H9 (cell line): ENCODE measurements around the gene TENM4. TPM values are rescaled to one million over a fixed set of nuclear protein-coding genes. Genes with fewer than 3 reads are reported as not detected.

ENCODE experiments used
- DNase-seq: peaks from one replicate; pipeline ENCODE4 v3.0.0-alpha.2; 2017
- H2AFZ ChIP-seq: one replicate; pipeline ENCODE4 v1.6.1; 2013; ENCODE audit warnings: mild to moderate bottlenecking, low read length, control low read depth, moderate library complexity
- H2AK5ac ChIP-seq: 2 replicates; pipeline ENCODE4 v1.6.1; 2013; ENCODE audit warnings: low read length, control low read depth, mixed read lengths; ENCODE audit not compliant: insufficient read length
- H2BK120ac ChIP-seq: one replicate; pipeline ENCODE4 v1.6.1; 2013; ENCODE audit warnings: low read depth, mild to moderate bottlenecking, low read length, control low read depth, inconsistent platforms; ENCODE audit not compliant: poor library complexity, severe bottlenecking
- H2BK12ac ChIP-seq: 2 replicates; pipeline ENCODE4 v1.6.1; 2013; ENCODE audit warnings: low read length, control low read depth, mixed read lengths, low read depth; ENCODE audit not compliant: insufficient read length
- H2BK15ac ChIP-seq: 2 replicates; pipeline ENCODE4 v1.6.1; 2013; ENCODE audit warnings: low read depth, low read length, control low read depth
- H2BK20ac ChIP-seq: one replicate; pipeline ENCODE4 v1.6.1; 2013; ENCODE audit warnings: low read depth, mild to moderate bottlenecking, low read length, control low read depth, inconsistent platforms; ENCODE audit not compliant: poor library complexity, severe bottlenecking
- H2BK5ac ChIP-seq: 2 replicates; pipeline ENCODE4 v1.6.1; 2013; ENCODE audit warnings: low read length, control low read depth, mixed read lengths; ENCODE audit not compliant: insufficient read length
- H3K14ac ChIP-seq: 2 replicates; pipeline ENCODE4 v1.6.1; 2013; ENCODE audit warnings: low read length, control low read depth; ENCODE audit not compliant: insufficient read depth
- H3K18ac ChIP-seq: 2 replicates; pipeline ENCODE4 v1.6.1; 2013; ENCODE audit warnings: low read depth, mild to moderate bottlenecking, mixed read lengths, low read length, control low read depth; ENCODE audit not compliant: insufficient read length
- H3K23ac ChIP-seq: 2 replicates; pipeline ENCODE4 v1.6.1; 2013; ENCODE audit warnings: low read length, control low read depth, mixed read lengths, low read depth; ENCODE audit not compliant: insufficient read length
- H3K23me2 ChIP-seq: 2 replicates; pipeline ENCODE4 v1.6.1; 2013; ENCODE audit warnings: low read depth, mild to moderate bottlenecking, mixed read lengths, low read length, control low read depth; ENCODE audit not compliant: insufficient read length, poor library complexity, severe bottlenecking
- H3K27ac ChIP-seq: 2 replicates; pipeline ENCODE4 v1.5.1; 2013; ENCODE audit warnings: low read length, control low read depth, mixed read lengths, low read depth; ENCODE audit not compliant: insufficient read length
- H3K27me3 ChIP-seq: 2 replicates; pipeline ENCODE4 v1.6.1; 2013; ENCODE audit warnings: low read length, control low read depth, inconsistent platforms; ENCODE audit not compliant: insufficient read depth
- H3K4ac ChIP-seq: 2 replicates; pipeline ENCODE4 v1.6.1; 2013; ENCODE audit warnings: low read depth, mild to moderate bottlenecking, control low read depth, inconsistent platforms, low read length, moderate library complexity
- H3K4me1 ChIP-seq: 2 replicates; pipeline ENCODE4 v1.6.1; 2013; ENCODE audit warnings: low read length, control low read depth, inconsistent platforms; ENCODE audit not compliant: insufficient read depth
- H3K4me2 ChIP-seq: 2 replicates; pipeline ENCODE4 v1.6.1; 2013; ENCODE audit warnings: low read length, control low read depth, mixed read lengths; ENCODE audit not compliant: insufficient read length, insufficient read depth
- H3K56ac ChIP-seq: 2 replicates; pipeline ENCODE4 v1.6.1; 2013; ENCODE audit warnings: low read depth, mild to moderate bottlenecking, mixed read lengths, low read length, control low read depth; ENCODE audit not compliant: insufficient read length
- H3K79me1 ChIP-seq: 2 replicates; pipeline ENCODE4 v1.6.1; 2013; ENCODE audit warnings: low read depth, mild to moderate bottlenecking, moderate library complexity, low read length, control low read depth, inconsistent platforms; ENCODE audit not compliant: insufficient read depth, poor library complexity, severe bottlenecking
- H3K79me2 ChIP-seq: 2 replicates; pipeline ENCODE4 v1.6.1; 2013; ENCODE audit warnings: low read length, control low read depth, inconsistent platforms; ENCODE audit not compliant: insufficient read depth
- H3K9ac ChIP-seq: 2 replicates; pipeline ENCODE4 v1.6.1; 2013; ENCODE audit warnings: low read length, control low read depth, mixed read lengths; ENCODE audit not compliant: insufficient read length; ENCODE audit errors: extremely low read depth
- H3K9me3 ChIP-seq: one replicate; pipeline ENCODE4 v1.6.1; 2013; ENCODE audit warnings: low read depth, low read length, inconsistent platforms; ENCODE audit not compliant: control insufficient read depth
- H3T11ph ChIP-seq: one replicate; pipeline ENCODE4 v1.6.1; 2013; ENCODE audit warnings: mild to moderate bottlenecking, low read length, control low read depth, inconsistent platforms
- H4K20me1 ChIP-seq: one replicate; pipeline ENCODE4 v1.6.1; 2013; ENCODE audit not compliant: control insufficient read depth, insufficient read length, insufficient read depth
- H4K5ac ChIP-seq: 2 replicates; pipeline ENCODE4 v1.6.1; 2013; ENCODE audit warnings: low read depth, mild to moderate bottlenecking, mixed read lengths, low read length, control low read depth; ENCODE audit not compliant: insufficient read length
- H4K8ac ChIP-seq: replicated peaks from 2 replicates; pipeline ENCODE4 v1.6.1; 2013; ENCODE audit warnings: low read length, control low read depth, mixed read lengths, low read depth; ENCODE audit not compliant: insufficient read length
- H4K91ac ChIP-seq: 2 replicates; pipeline ENCODE4 v1.6.1; 2013; ENCODE audit warnings: low read depth, mild to moderate bottlenecking, moderate library complexity, mixed read lengths, low read length, control low read depth; ENCODE audit not compliant: insufficient read length
- H3K27ac Mint-ChIP-seq, 3 experiments: 2 replicates in 2 of 3; 3 replicates in 1 of 3; pipeline ENCODE4 v1.8.0; 2020 to 2021; ENCODE audit warnings: mixed read lengths in 3 of 3, mild to moderate bottlenecking in 1 of 3, moderate library complexity in 1 of 3
- H3K27me3 Mint-ChIP-seq: 2 replicates; pipeline ENCODE4 v1.8.0; 2021; ENCODE audit warnings: low read depth, mild to moderate bottlenecking, moderate library complexity, mixed read lengths
- H3K36me3 Mint-ChIP-seq, 3 experiments: 2 replicates in 2 of 3; 3 replicates in 1 of 3; pipeline ENCODE4 v1.8.0; 2020 to 2021; ENCODE audit warnings: low read depth in 3 of 3, mixed read lengths in 3 of 3; ENCODE audit not compliant: insufficient read depth in 1 of 3
- H3K4me1 Mint-ChIP-seq, 2 experiments: 2 replicates each; pipeline ENCODE4 v1.8.0; 2020; ENCODE audit warnings: mixed read lengths in 2 of 2
- H3K4me3 Mint-ChIP-seq, 2 experiments: 2 replicates in 1 of 2; 3 replicates in 1 of 2; pipeline ENCODE4 v1.8.0; 2020 to 2021; ENCODE audit warnings: mild to moderate bottlenecking in 2 of 2, mixed read lengths in 2 of 2, moderate library complexity in 1 of 2
- H3K9me3 Mint-ChIP-seq, 2 experiments: 2 replicates in 1 of 2; 3 replicates in 1 of 2; pipeline ENCODE4 v1.8.0; 2020; ENCODE audit warnings: mild to moderate bottlenecking in 2 of 2, mixed read lengths in 2 of 2, moderate library complexity in 1 of 2
- WGBS: extraction: QIAGEN DNeasy Blood & Tissue Kit; methylation state at CpG from one replicate; pipeline ENCODE4 v1.1.7; 2013; ENCODE audit warnings: missing lambda C conversion rate, low lambda C conversion rate, mixed read lengths; ENCODE audit not compliant: insufficient read length; ENCODE audit errors: extremely low coverage; 5-methylcytosine and 5-hydroxymethylcytosine counted together
- total RNA-seq: library from RNA; stranded (reverse); gene quantifications from 2 replicates; pipeline ENCODE4 v1.2.1, GENCODE V29; 2021
- TF ChIP-seq, protein P1 (sequence below): fragments of 200-600 bp; sonication (generic); conservative IDR thresholded peaks from 3 replicates; pipeline ENCODE4 v1.8.0; 2021; ENCODE audit warnings: antibody characterized with exemption, mild to moderate bottlenecking

Gene TENM4
- total RNA-seq, 1 experiment from 2014 or later = 4.6 TPM

DNA sequence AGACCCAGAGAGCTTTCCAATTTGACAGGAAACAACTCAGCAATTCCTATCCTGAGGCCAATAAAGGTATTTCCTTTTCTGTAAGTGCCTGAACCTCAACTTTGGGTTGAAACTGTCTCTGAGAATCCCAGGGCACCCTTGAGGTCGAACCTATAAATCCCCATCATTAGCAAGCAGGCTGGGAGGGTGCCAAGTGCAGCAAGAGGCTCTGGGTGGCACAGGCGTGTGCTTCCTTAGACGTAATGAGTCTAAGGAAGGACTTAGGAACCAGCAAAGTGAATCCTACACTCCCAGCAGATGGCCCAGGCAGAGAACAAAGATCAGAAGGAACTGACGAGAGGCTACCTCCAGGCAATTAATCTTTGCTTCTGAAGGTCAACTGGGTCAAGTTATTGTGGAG, 631.9 kb downstream of the TENM4 start:
- Mint-ChIP-seq H3K27me3 (no peaks in the 10 kb centered on the region; the same call in 1 of the 2 replicates), H3K9me3 (no peaks in the 10 kb centered on the region), H3K27ac (no peak overlapping the region), H3K36me3 (no peaks in the 10 kb centered on the region), H3K4me3 (no peak overlapping the region), H3K4me1 (peaks cover 24 to 35% of the 10 kb centered on the region in 2 experiments)
- Histone ChIP-seq H2AK5ac (no peak overlapping the region), H3K27me3 (no peaks in the 10 kb centered on the region), H3K23ac (no peak overlapping the region), H2BK5ac (no peak overlapping the region), H4K5ac (no peak overlapping the region), H3K4ac (no peak overlapping the region), H4K20me1 (peaks cover 2% of the 10 kb centered on the region), H3K9me3 (no peaks in the 10 kb centered on the region), H3K56ac (no peak overlapping the region), H3T11ph (no peak overlapping the region), H3K79me2 (no peaks in the 10 kb centered on the region), H3K14ac (no peak overlapping the region), H2AFZ (no peak overlapping the region), H4K8ac (no peak overlapping the region), H3K4me1 (peaks cover 3% of the 10 kb centered on the region), H2BK12ac (no peak overlapping the region), H3K9ac (no peak overlapping the region), H3K4me2 (no peak overlapping the region), H2BK20ac (no peak overlapping the region), H3K27ac (no peak overlapping the region), H3K18ac (no peak overlapping the region), H2BK120ac (no peak overlapping the region), H3K23me2 (no peaks in the 10 kb centered on the region), H2BK15ac (no peak overlapping the region), H4K91ac (no peak overlapping the region), H3K79me1 (no peaks in the 10 kb centered on the region)
- DNase-seq = no peak
- no CpG with 5 or more reads among the region's 4 CpGs for WGBS
- TF ChIP-seq, protein P1, sequence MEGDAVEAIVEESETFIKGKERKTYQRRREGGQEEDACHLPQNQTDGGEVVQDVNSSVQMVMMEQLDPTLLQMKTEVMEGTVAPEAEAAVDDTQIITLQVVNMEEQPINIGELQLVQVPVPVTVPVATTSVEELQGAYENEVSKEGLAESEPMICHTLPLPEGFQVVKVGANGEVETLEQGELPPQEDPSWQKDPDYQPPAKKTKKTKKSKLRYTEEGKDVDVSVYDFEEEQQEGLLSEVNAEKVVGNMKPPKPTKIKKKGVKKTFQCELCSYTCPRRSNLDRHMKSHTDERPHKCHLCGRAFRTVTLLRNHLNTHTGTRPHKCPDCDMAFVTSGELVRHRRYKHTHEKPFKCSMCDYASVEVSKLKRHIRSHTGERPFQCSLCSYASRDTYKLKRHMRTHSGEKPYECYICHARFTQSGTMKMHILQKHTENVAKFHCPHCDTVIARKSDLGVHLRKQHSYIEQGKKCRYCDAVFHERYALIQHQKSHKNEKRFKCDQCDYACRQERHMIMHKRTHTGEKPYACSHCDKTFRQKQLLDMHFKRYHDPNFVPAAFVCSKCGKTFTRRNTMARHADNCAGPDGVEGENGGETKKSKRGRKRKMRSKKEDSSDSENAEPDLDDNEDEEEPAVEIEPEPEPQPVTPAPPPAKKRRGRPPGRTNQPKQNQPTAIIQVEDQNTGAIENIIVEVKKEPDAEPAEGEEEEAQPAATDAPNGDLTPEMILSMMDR = no peak
